Panc1 (cell line): ENCODE measurements around the gene MAPT. TPM values are rescaled to one million over a fixed set of nuclear protein-coding genes. Genes with fewer than 3 reads are reported as not detected.

Source experiments
- ATAC-seq: fragments of 200-7000 bp; cut with Tn5 transposase; 2 replicates; pipeline ENCODE4 v1.9.1; 2020; ENCODE audit warnings: mild to moderate bottlenecking, moderate library complexity
- BruUV-seq: library from RNA; stranded (reverse); fragments of 400-500 nt; replicated peaks from 2 replicates; lab custom pipeline; 2021; lab: Mats Ljungman, UMichigan
- CTCF ChIA-PET: fragments of 300-600 bp; sonication (Branson Sonifier 250); formaldehyde crosslinking; loops from one replicate; lab custom pipeline; 2022; ENCODE audit warnings: antibody characterized with exemption; lab: Charles Lee
- POLR2A ChIA-PET: fragments of 300-600 bp; sonication (Branson Sonifier 250); formaldehyde crosslinking; loops from one replicate; lab custom pipeline; 2022; ENCODE audit warnings: antibody characterized with exemption; lab: Charles Lee
- DNase-seq: peaks from one replicate; pipeline ENCODE4 v3.0.0-alpha.2; 2010; ENCODE audit warnings: low read depth, low spot score
- H3K27ac ChIP-seq: 2 replicates; pipeline ENCODE4 v1.5.1; 2011; ENCODE audit warnings: mild to moderate bottlenecking, low read length, inconsistent platforms
- H3K27me3 ChIP-seq: fragments of 200-500 bp; sonication (Bioruptor generic); 2 replicates; pipeline ENCODE4 v1.6.0; 2014; ENCODE audit warnings: low read length, inconsistent platforms; ENCODE audit not compliant: control insufficient read depth, insufficient read depth
- H3K36me3 ChIP-seq: fragments of 200-500 bp; sonication (Bioruptor generic); 2 replicates; pipeline ENCODE4 v1.5.1; 2014; ENCODE audit warnings: inconsistent platforms, mild to moderate bottlenecking, low read length, moderate library complexity; ENCODE audit not compliant: control insufficient read depth, insufficient read depth
- H3K4me1 ChIP-seq: 2 replicates; pipeline ENCODE4 v1.5.1; 2011; ENCODE audit warnings: inconsistent platforms, mild to moderate bottlenecking, low read length, moderate library complexity; ENCODE audit not compliant: control insufficient read depth, insufficient read depth
- H3K4me3 ChIP-seq, 2 experiments: 2 replicates each; pipeline ENCODE4 v1.5.1; 2011 to 2012; ENCODE audit warnings: low read depth in 2 of 2, low read length in 2 of 2, mild to moderate bottlenecking in 2 of 2, inconsistent platforms in 1 of 2, moderate library complexity in 1 of 2
- H3K9me3 ChIP-seq: fragments of 200-500 bp; sonication (Bioruptor generic); 2 replicates; pipeline ENCODE4 v1.5.1; 2014; ENCODE audit warnings: low read depth, mild to moderate bottlenecking, inconsistent platforms, low read length, moderate library complexity; ENCODE audit not compliant: control insufficient read depth, insufficient read depth
- CTCF ChIP-seq: fragments of 450-650 bp; IDR thresholded peaks from 2 replicates; pipeline ENCODE4 v1.5.1; 2017; ENCODE audit warnings: mild to moderate bottlenecking
- POLR2AphosphoS5 ChIP-seq: IDR thresholded peaks from 2 replicates; pipeline ENCODE4 v1.6.1; 2012; ENCODE audit warnings: mild to moderate bottlenecking, low read depth, low read length, moderate library complexity
- REST ChIP-seq, 2 experiments: IDR thresholded peaks; 2 replicates each; pipeline ENCODE4 v1.6.1; 2011 to 2012; ENCODE audit warnings: low read depth in 2 of 2, control low read depth in 1 of 2, low read length in 1 of 2, mild to moderate bottlenecking in 1 of 2, moderate library complexity in 1 of 2; ENCODE audit not compliant: insufficient read depth in 1 of 2
- SIN3A ChIP-seq: IDR thresholded peaks from 2 replicates; pipeline ENCODE4 v1.6.1; 2012; ENCODE audit warnings: low read depth, mild to moderate bottlenecking, low read length, moderate library complexity, borderline replicate concordance; ENCODE audit not compliant: insufficient read depth
- TCF7L2 ChIP-seq: IDR thresholded peaks from 2 replicates; pipeline ENCODE4 v1.6.1; 2011; ENCODE audit warnings: mild to moderate bottlenecking, low read depth, low read length, inconsistent platforms
- in situ Hi-C: cut with HindIII; loops from 2 replicates; pipeline ENCODE4 v1.10.0; 2016; ENCODE audit warnings: low sequenced_read_pairs, low pct_unique_long_range_greater_than_20kb
- intact Hi-C: fragments of 100-400 bp; cut with micrococcal nuclease; formaldehyde crosslinking; loops from one replicate; pipeline ENCODE4 v1.10.0; 2022; ENCODE audit not compliant: unreplicated experiment
- total RNA-seq: library from RNA; stranded (reverse); gene quantifications from one replicate; pipeline ENCODE4 v1.2.1, GENCODE V29; 2021; ENCODE audit not compliant: unreplicated experiment

MAPT gene
- total RNA-seq, 1 experiment from 2014 or later: 0.59 TPM

GRCh38 chr17:45976755-45977505 lies 82.6 kb downstream of the MAPT start:
- no peaks in the 10 kb centered on the region for H3K27me3 ChIP-seq
- H3K4me3 ChIP-seq: no peak overlapping the region
- intact Hi-C loops (no loop called here), in situ Hi-C loops (no loop called here)
- no peaks in the 10 kb centered on the region for H3K4me1 ChIP-seq
- ChIA-PET POLR2A (no interaction called here), CTCF (no interaction called here)
- DNase-seq (no peak), ATAC-seq (no peak)
- TF ChIP-seq TCF7L2 (no peak), CTCF (no peak), POLR2AphosphoS5 (no peak), SIN3A (no peak)
- no peak overlapping the region for H3K27ac ChIP-seq
- BruUV-seq: no TSS peak
- no peaks in the 10 kb centered on the region for H3K36me3 ChIP-seq
- no peaks in the 10 kb centered on the region for H3K9me3 ChIP-seq

DNA sequence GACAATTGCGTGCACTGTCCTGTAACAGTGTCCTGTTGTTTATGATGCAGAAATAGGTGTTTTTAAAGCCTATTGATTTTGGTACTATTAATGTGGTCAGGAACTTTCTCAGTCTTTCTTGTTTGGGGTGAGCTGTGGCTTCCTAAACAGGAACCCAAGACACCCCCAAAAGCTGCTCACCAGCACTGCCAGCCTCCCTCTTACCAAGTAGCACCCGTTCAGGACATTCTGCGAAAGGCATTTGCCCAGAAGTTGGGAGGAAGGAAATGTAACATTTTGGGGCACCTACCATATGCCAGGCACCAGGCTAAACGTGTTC lies 83.1 kb downstream of the MAPT start:
- DNase-seq (no peak), ATAC-seq (no peak)
- Histone ChIP-seq H3K27me3 (no peaks in the 10 kb centered on the region), H3K27ac (no peak overlapping the region), H3K4me3 (no peak overlapping the region), H3K4me1 (no peaks in the 10 kb centered on the region), H3K9me3 (no peaks in the 10 kb centered on the region), H3K36me3 (no peaks in the 10 kb centered on the region)
- in situ Hi-C loops: no loop called here
- CTCF ChIA-PET: no interaction called here
- POLR2A ChIA-PET: no interaction called here
- no TSS peak for BruUV-seq
- TF ChIP-seq SIN3A (no peak), POLR2AphosphoS5 (no peak), TCF7L2 (no peak), CTCF (no peak), REST (IDR thresholded peaks at IDR 0.05; ENCODE audit: insufficient read depth in 1 of 2, low read depth in 2 of 2, low read length in 1 of 2) (no peak)
- intact Hi-C loops: no loop called here
